HepG2 (cell line): ENCODE data around the gene C6orf136. TPM values are rescaled to one million over a fixed set of nuclear protein-coding genes. Genes with fewer than 3 reads are reported as not detected.

Experiments
- ELF4 ChIP-seq: sonication (generic); formaldehyde crosslinking; IDR thresholded peaks from 2 replicates; pipeline ENCODE4 v1.5.0; 2020; ENCODE audit warnings: missing genetic modification reagents, mild to moderate bottlenecking, moderate library complexity, borderline replicate concordance
- FOXP1 ChIP-seq, 2 experiments: fragments of 450-650 bp in 1 of 2; IDR thresholded peaks; 2 replicates each; pipeline ENCODE4 v1.6.1; 2017 to 2018; ENCODE audit warnings: antibody characterized with exemption in 1 of 2
- HNF1A ChIP-seq, 2 experiments: sonication (generic) in 1 of 2; formaldehyde crosslinking in 1 of 2; IDR thresholded peaks; 2 replicates each; pipeline versions ENCODE4 v1.4.0 to v1.6.1; 2016 to 2020; ENCODE audit warnings: borderline replicate concordance in 1 of 2, low read depth in 1 of 2, mild to moderate bottlenecking in 1 of 2, missing genetic modification reagents in 1 of 2
- HNRNPLL ChIP-seq: fragments of 200-400 bp; formaldehyde crosslinking; IDR thresholded peaks from 2 replicates; pipeline ENCODE4 v1.6.1; 2017; ENCODE audit warnings: mild to moderate bottlenecking, low read depth, low read length; ENCODE audit not compliant: poor library complexity, severe bottlenecking
- MAZ ChIP-seq, 2 experiments: sonication (generic) in 1 of 2; formaldehyde crosslinking in 1 of 2; IDR thresholded peaks; 2 replicates each; pipeline versions ENCODE4 v1.5.0 to v1.6.1; 2012 to 2020; ENCODE audit warnings: low read depth in 2 of 2, mild to moderate bottlenecking in 2 of 2, borderline replicate concordance in 1 of 2, improper control_type of control experiment in 1 of 2, low read length in 1 of 2, missing genetic modification reagents in 1 of 2, moderate library complexity in 1 of 2
- MXI1 ChIP-seq: IDR thresholded peaks from 3 replicates; pipeline ENCODE4 v1.6.1; 2012; ENCODE audit warnings: low read depth, low read length, inconsistent platforms, borderline replicate concordance
- NONO ChIP-seq, 2 experiments: fragments of 450-650 bp in 1 of 2; sonication (generic) in 1 of 2; formaldehyde crosslinking in 1 of 2; IDR thresholded peaks in 1 of 2; conservative IDR thresholded peaks in 1 of 2; 2 replicates each; pipeline versions ENCODE4 v1.6.1 to v1.8.0; 2017 to 2022; ENCODE audit warnings: mild to moderate bottlenecking in 1 of 2, missing genetic modification reagents in 1 of 2, moderate library complexity in 1 of 2
- SALL1 ChIP-seq: sonication (generic); formaldehyde crosslinking; IDR thresholded peaks from 2 replicates; pipeline ENCODE4 v1.8.0; 2022; ENCODE audit warnings: mild to moderate bottlenecking, missing genetic modification reagents
- SMARCC2 ChIP-seq: fragments of 450-650 bp; IDR thresholded peaks from 2 replicates; pipeline ENCODE4 v1.6.1; 2017; ENCODE audit warnings: antibody characterized with exemption, mild to moderate bottlenecking
- SRY ChIP-seq: sonication (generic); formaldehyde crosslinking; IDR thresholded peaks from 2 replicates; pipeline ENCODE4 v1.8.0; 2022; ENCODE audit warnings: mild to moderate bottlenecking, missing genetic modification reagents
- STAG1 ChIP-seq: sonication (generic); formaldehyde crosslinking; IDR thresholded peaks from 2 replicates; pipeline ENCODE4 v1.4.0; 2020; ENCODE audit warnings: missing genetic modification reagents
- XRCC5 ChIP-seq: fragments of 200-400 bp; formaldehyde crosslinking; optimal IDR thresholded peaks from 2 replicates; pipeline ENCODE3; 2017; ENCODE audit warnings: mild to moderate bottlenecking, low read length
- ZBTB38 ChIP-seq: sonication (generic); formaldehyde crosslinking; IDR thresholded peaks from 2 replicates; pipeline ENCODE4 v1.5.1; 2020; ENCODE audit warnings: mild to moderate bottlenecking, missing genetic modification reagents
- polyA plus RNA-seq, 8 experiments: library from polyadenylated mRNA; depleted of rRNA in 3 of 8; stranded (reverse) in 7 of 8; unstranded in 1 of 8; fragments of >200 nt; fragmentation: Illumina TruSeq in 4 of 8; extraction: Trizol in 4 of 8; gene quantifications; 2 replicates each; pipeline versions ENCODE4 v1.2.1 to v1.2.3, GENCODE V29; 2011 to 2016; ENCODE audit warnings: low read depth in 4 of 8, missing spikeins in 1 of 8, mixed read lengths in 1 of 8; ENCODE audit not compliant: insufficient read depth in 1 of 8
- total RNA-seq, 5 experiments: library from RNA; depleted of rRNA; stranded (reverse); fragments of >200 nt; fragmentation: Illumina TruSeq; extraction: Trizol; gene quantifications; 2 replicates each; pipeline ENCODE4 v1.2.3, GENCODE V29; 2016; ENCODE audit warnings: low read depth in 1 of 5
- TF ChIP-seq, protein P1 (sequence below): sonication (generic); formaldehyde crosslinking; IDR thresholded peaks from 2 replicates; pipeline ENCODE4 v1.8.1; 2023; ENCODE audit warnings: missing genetic modification reagents, mild to moderate bottlenecking, borderline replicate concordance
- TF ChIP-seq, protein P2 (sequence below): sonication (generic); formaldehyde crosslinking; IDR thresholded peaks from 2 replicates; pipeline ENCODE4 v1.5.1; 2020; ENCODE audit warnings: mild to moderate bottlenecking, missing genetic modification reagents, borderline replicate concordance
- TF ChIP-seq, protein P3 (sequence below): sonication (generic); IDR thresholded peaks from 2 replicates; pipeline ENCODE4 v1.6.1; 2016; ENCODE audit warnings: low read depth, borderline replicate concordance

The C6orf136 gene
- total and polyA plus RNA-seq, 2 of the 13 experiments (the other 11 are each of a cell fraction or from before 2014, with no cell fraction given) = 12.0 to 26.2 TPM

- TF ChIP-seq ZBTB38 (peak; percentile 91), ELF4 (CRISPR knock-in tag) (no peak), MAZ (IDR thresholded peaks at IDR 0.05; ENCODE audit: borderline replicate concordance, low read depth, low read length) (peak; percentile 82; the same call in 1 of the 2 replicates), MAZ (CRISPR knock-in tag; IDR thresholded peaks at IDR 0.05; ENCODE audit: low read depth) (no peak), SALL1 (CRISPR knock-in tag) (no peak), NONO (IDR thresholded peaks at IDR 0.05) (no peak), NONO (CRISPR knock-in tag; conservative IDR thresholded peaks at IDR 0.05) (0 out of 2 replicates have a peak, but pooled peaks have one; percentile 35), FOXP1 (IDR thresholded peaks at IDR 0.05) (no peak), FOXP1 (CRISPR knock-in tag; IDR thresholded peaks at IDR 0.05) (no peak), STAG1 (CRISPR knock-in tag) (no peak), SMARCC2 (no peak), MXI1 (0 out of 3 replicates have a peak, but pooled peaks have one; percentile 36), SRY (CRISPR knock-in tag) (no peak), XRCC5 (peak; percentile 14), HNRNPLL (peak; percentile 60), HNF1A (IDR thresholded peaks at IDR 0.05; ENCODE audit: low read depth) (no peak), HNF1A (CRISPR knock-in tag; IDR thresholded peaks at IDR 0.05; ENCODE audit: borderline replicate concordance) (no peak)
- TF ChIP-seq, protein P1, sequence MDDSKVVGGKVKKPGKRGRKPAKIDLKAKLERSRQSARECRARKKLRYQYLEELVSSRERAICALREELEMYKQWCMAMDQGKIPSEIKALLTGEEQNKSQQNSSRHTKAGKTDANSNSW (CRISPR knock-in tag) = 0 out of 2 replicates have a peak, but pooled peaks have one; percentile 58
- TF ChIP-seq, protein P2, sequence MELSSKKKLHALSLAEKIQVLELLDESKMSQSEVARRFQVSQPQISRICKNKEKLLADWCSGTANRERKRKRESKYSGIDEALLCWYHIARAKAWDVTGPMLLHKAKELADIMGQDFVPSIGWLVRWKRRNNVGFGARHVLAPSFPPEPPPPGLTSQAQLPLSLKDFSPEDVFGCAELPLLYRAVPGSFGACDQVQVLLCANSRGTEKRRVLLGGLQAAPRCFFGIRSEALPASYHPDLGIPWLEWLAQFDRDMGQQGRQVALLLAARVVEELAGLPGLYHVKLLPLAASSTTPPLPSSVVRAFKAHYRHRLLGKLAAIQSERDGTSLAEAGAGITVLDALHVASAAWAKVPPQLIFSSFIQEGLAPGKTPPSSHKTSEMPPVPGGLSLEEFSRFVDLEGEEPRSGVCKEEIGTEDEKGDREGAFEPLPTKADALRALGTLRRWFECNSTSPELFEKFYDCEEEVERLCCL = no peak
- TF ChIP-seq, protein P3, sequence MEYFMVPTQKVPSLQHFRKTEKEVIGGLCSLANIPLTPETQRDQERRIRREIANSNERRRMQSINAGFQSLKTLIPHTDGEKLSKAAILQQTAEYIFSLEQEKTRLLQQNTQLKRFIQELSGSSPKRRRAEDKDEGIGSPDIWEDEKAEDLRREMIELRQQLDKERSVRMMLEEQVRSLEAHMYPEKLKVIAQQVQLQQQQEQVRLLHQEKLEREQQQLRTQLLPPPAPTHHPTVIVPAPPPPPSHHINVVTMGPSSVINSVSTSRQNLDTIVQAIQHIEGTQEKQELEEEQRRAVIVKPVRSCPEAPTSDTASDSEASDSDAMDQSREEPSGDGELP = peak; percentile 92
Measured at GRCh38 chr6:30646450-30647241, at the start of gene C6orf136 (continued).
